ENCODE measurements around the gene NECAP2.
"Not testable (repeated sequence)": the region's sequence is repeated elsewhere in the genome, so short reads cannot be mapped to it uniquely, and the experiment has no call there.

NECAP2 gene

GRCh38 chr1:16462773-16463330, 22.3 kb downstream of the NECAP2 start:
- H3K4me3 ChIP-seq (ENCODE audit: low read length) = no peak overlapping the region
- no peak for TF ChIP-seq ZNF274 (IDR thresholded peaks at IDR 0.05; ENCODE audit: low read depth, low read length)

GRCh38 chr1:16464917-16465625, 24.5 kb downstream of the NECAP2 start:
- no peak for TF ChIP-seq ZNF274 (IDR thresholded peaks at IDR 0.05; ENCODE audit: low read depth, low read length)
- no peak overlapping the region for H3K4me3 ChIP-seq (ENCODE audit: low read length)

- H3K4me3 ChIP-seq (ENCODE audit: low read length) = no peak overlapping the region
- no peak for TF ChIP-seq ZNF274 (IDR thresholded peaks at IDR 0.05; ENCODE audit: low read depth, low read length)
Measured at GRCh38 chr1:16468558-16468957, 28.0 kb downstream of the NECAP2 start.

GRCh38 chr1:16474166-16474800, 33.8 kb downstream of the NECAP2 start:
- no peak overlapping the region for H3K4me3 ChIP-seq (ENCODE audit: low read length)
- TF ChIP-seq ZNF274 (IDR thresholded peaks at IDR 0.05; ENCODE audit: low read depth, low read length) = no peak

GRCh38 chr1:16474891-16475290, 34.4 kb downstream of the NECAP2 start:
- not testable (repeated sequence) for H3K4me3 ChIP-seq (ENCODE audit: low read length)

GRCh38 chr1:16475771-16476770, 35.5 kb downstream of the NECAP2 start:
- H3K4me3 ChIP-seq (ENCODE audit: low read length) = not testable (repeated sequence)

GRCh38 chr1:16478091-16478490, 37.6 kb downstream of the NECAP2 start:
- TF ChIP-seq ZNF274 (IDR thresholded peaks at IDR 0.05; ENCODE audit: low read depth, low read length) = no peak
- no peak overlapping the region for H3K4me3 ChIP-seq (ENCODE audit: low read length)

GRCh38 chr1:16483146-16483545, 42.6 kb downstream of the NECAP2 start:
- H3K4me3 ChIP-seq (ENCODE audit: low read length) = not testable (repeated sequence)

GRCh38 chr1:16483639-16484500, 43.3 kb downstream of the NECAP2 start:
- not testable (repeated sequence) for H3K4me3 ChIP-seq (ENCODE audit: low read length)

GRCh38 chr1:16484501-16484835, 43.9 kb downstream of the NECAP2 start:
- H3K4me3 ChIP-seq (ENCODE audit: low read length) = no peak overlapping the region
- no peak for TF ChIP-seq ZNF274 (IDR thresholded peaks at IDR 0.05; ENCODE audit: low read depth, low read length)

GRCh38 chr1:16484931-16485330, 44.4 kb downstream of the NECAP2 start:
- TF ChIP-seq ZNF274 (IDR thresholded peaks at IDR 0.05; ENCODE audit: low read depth, low read length) = no peak
- H3K4me3 ChIP-seq (ENCODE audit: low read length) = no peak overlapping the region

- not testable (repeated sequence) for H3K4me3 ChIP-seq (ENCODE audit: low read length)
Measured at GRCh38 chr1:16486316-16486715, 45.8 kb downstream of the NECAP2 start.

GRCh38 chr1:16487011-16487410, 46.5 kb downstream of the NECAP2 start:
- not testable (repeated sequence) for H3K4me3 ChIP-seq (ENCODE audit: low read length)

GRCh38 chr1:16489195-16489880, 48.8 kb downstream of the NECAP2 start:
- H3K4me3 ChIP-seq (ENCODE audit: low read length) = not testable (repeated sequence)

Data from GM08714 (cell line).